Retina (tissue), 1 donor: Measurements from ENCODE around the gene LOC101059915.
"Not testable (repeated sequence)": the region's sequence is repeated elsewhere in the genome, so short reads cannot be mapped to it uniquely, and the experiment has no call there.

ENCODE experiments used
- DNase-seq: peaks from one replicate; pipeline ENCODE4 v3.0.0-alpha.2; 2016

LOC101059915 gene

DNA sequence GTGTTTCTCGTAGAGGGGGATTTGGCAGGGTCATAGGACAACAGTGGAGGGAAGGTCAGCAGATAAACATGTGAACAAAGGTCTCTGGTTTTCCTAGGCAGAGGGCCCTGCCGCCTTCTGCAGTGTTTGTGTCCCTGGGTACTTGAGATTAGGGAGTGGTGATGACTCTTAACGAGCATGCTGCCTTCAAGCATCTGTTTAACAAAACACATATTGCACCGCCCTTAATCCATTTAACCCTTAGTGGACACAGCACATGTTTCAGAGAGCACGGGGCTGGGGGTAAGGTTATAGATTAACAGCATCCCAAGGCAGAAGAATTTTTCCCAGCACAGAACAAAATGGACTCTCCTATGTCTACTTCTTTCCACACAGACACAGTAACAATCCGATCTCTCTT, 22.9 kb upstream of the LOC101059915 start:
- DNase-seq = not testable (repeated sequence)

DNA sequence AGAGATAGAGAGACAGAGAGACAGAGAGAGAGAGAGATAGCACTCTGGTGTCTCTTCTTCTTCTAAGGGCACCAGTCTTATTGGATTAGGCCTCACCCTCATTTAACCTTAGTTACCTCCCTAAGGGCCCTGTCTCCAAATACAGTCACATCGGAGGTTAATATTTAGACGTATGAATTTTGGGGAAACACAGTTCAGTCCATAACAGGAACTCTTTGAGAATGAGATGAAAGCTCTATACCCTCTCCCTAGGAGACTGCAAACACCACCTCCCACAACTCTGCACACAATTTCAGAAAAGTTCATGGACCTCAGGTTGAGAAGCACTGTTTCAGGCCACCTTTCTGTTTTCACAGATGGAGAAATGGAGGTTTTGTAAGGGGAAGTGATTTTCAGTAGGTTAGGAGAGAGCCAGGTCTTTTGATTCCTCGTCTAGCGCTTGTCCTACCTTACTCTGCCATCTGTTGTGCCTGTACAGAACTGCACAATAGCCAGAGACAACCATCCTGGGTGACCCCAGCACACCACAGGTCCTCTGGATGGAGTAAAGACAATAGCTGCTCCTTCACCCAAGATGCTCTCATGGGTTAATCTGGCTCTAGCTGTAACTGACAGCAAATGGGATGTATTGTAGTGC, 16.9 kb upstream of the LOC101059915 start:
- no peak for DNase-seq

DNA sequence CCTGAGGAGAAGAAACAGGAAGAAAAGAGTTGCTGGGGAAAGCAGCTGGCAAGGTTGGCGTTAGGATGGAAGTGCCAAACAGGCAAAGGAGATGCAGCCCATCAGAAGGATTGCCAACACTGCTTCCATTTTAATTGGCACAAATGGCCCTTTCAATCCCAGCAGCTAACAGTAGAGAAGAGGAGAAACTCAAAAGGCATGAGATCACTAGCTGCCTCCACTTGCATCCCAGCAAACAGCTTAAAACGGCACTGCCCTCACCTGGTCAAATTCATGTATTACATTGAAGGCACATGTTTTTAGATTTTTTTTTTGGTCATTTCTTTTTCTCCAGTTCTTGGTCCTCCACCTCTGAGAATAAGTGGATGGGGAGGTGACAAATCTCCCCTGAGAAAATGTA, 14.9 kb upstream of the LOC101059915 start:
- peak; percentile 47 for DNase-seq

DNA sequence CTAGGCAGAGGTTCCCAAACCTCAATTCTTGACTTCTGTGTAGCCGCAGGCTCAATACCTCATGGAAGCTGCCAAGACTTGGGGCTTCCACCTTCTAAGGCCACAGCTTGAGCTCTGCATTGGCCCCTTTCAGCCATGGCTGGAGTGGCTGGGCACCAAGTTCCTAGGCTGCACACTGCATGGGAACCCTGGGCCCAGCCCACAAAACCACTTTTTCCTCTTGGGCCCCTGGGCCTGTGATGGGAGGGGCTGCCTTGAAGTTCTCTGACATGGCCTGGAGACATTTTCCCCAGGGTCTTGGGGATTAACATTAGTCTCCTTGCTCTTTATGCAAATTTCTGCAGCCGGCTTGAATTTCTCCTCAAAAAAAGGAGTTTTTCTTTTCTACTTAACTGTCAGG, 14.0 kb upstream of the LOC101059915 start:
- DNase-seq = no peak

DNA sequence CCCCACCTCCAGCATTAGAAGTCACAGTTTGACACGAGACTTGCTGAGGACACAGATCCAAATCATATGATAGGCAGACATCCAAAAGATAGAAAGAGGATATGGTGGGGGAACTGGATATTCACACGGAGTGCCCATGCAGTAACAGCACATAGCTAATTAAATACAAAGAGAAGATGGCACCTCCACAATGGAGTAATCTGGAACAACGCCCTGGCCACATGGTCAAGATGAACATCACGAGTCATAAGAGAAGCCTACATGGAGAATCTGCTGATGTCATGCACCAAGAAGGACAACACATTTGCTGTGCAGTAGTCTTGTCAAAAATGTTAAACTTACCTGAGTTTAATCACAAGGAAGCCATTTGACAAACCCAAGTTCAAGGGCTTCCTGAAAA, 10.1 kb upstream of the LOC101059915 start:
- no peak for DNase-seq

DNA sequence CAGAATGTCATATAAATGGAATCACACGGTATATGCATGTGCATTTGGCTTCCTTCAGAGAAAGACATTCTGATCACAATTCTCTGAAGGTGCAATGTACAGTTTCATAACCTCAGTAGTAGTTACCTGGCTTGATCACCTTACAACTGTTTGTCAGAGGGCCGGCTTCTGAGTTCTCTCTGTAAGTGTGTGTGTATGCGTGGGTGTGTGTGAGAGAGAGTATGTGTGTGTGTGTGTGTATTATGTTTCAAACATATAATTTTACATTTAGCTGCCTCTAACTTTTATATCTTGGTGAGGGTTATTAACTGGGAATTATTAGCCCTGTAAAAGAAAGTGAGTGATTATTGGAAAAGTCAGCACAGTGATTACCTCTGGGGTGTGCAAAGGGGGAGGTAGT, 8.0 kb upstream of the LOC101059915 start:
- DNase-seq = no peak

DNA sequence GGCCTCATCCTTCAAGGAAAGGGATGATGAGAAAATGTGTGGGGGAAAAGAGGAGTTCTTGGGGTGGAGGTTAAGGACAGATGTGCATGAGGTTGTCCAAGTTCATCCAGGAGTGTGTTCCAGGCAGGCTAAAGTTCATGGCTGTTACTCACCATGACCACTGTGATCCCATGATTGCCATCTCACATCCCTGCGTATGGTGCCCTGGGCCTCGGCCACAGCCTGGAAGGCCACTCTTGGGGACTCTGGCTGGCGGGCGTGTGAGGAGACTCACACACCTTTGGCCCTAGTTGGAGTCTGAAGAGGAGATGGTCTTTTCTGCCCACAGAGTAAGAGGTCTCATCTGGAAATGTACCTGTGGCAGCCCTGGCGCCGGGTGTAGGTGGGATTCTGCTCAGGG, 7.4 kb upstream of the LOC101059915 start:
- no peak for DNase-seq

DNA sequence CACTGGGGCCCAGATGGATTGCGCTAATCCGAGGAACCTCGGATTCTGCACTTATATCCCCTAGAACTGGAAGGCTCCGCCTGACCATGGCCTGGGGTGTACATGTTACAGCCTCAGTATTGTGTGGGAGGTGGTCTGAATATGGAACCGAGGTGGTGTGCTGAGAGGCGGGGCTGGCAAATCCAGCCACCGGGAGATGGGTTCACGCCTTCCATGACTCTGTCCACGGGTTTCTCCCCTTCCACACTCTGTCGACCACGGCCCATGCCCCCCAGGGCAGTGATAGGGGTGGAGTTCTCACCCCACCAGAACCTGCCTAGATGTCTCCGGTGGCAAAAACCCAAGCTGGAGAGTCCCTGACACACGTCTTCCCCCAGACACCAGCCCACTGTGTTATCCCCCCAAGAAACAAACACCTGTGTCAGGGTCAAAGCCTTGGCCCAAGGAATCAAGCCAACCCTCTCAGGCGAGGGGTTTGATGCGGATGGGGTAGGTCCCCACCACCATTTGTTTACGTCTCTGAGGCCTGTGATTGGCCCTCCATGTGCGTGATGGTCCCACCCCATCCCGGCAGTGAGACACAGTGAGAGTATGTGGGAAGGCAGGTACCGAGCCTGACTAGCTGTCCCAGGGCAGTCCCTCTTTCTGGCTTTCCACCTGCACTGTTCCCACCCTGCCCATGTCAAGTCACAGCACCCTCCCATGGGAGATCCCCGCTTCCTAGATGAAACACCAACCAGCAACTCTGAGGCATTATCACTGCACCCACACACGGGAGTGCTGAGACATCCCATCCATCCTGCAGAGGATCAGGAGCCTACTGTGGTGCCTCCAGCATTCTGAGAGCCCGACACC, 6.6 kb upstream of the LOC101059915 start:
- DNase-seq = no peak

DNA sequence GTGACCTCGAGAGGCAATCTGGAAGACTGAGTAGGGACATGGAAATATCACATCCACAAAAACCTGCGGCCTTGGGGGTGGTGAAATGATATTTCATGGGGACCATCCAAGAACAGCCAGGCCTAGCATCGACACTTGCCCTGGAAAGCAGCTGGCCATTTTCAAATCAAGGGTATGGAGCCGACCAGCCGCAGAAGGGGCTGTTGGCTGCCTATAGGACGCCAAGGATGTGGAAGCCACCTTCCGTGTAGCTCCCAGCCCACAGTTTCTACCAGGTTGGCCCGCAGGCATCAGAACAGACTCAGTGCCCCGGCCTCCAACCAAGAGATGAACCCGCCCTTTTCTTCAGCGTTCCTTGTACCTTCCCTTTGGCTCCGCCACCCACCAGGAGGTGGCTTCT, 5.4 kb upstream of the LOC101059915 start:
- no peak for DNase-seq

DNA sequence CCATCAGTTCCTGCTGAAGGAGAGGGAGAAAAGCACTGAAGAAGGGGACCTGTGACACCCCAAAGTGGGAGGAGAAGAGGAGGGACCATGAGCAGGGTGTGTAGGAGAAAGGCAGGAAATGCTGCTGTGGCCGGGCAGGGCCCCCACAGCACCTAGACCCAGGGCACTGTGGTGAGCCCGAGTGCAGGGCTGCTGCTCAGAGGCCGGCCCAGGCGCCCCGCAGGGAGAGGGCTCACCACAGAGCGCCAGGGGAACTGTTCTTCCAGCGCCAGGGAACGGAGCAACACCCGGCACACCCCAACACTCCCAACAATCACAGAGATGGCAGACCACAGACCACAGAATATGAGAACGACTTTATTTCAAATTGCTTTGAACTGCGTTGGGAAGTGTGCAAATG, 4.7 kb upstream of the LOC101059915 start:
- DNase-seq = not testable (repeated sequence)

DNA sequence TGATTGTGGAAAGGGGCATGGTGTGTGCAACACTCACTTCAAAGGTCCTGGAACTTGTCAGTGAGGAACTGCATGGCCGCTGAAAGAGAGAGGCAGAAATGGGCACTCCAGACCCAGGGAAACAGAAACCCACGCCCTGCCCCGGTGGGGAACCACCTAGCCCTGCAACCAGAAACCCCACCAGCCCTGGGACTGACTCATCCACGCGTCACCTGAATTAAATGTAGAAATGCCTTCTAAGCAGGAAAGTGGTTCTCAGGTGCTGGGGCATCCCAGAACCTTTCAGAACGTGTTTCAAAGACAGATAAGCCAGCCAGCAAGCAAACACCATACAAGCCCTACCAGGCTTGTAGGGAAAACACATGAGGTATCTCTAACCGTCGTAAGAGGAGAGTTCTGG, 4.1 kb upstream of the LOC101059915 start:
- not testable (repeated sequence) for DNase-seq

DNA sequence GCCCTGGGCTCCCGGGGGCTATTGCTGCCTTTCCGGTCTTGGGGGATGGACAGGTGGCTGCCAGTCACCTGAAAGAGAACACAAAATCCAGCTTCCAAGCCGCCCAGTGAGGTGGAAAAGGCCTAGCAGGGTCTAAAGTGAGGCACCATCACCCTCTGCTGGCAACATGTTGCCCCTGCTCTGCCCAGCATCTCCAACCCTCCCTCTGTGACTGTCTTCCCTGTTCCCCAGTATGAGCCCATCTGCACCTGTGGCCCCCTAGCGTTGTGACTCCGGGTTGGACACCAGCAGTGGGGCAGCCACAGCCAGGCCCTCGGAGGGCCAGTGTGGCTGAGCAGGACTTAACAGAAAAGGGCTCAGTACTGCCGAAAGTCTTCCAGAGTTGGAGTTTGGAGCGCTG, 3.1 kb upstream of the LOC101059915 start:
- DNase-seq = not testable (repeated sequence)

DNA sequence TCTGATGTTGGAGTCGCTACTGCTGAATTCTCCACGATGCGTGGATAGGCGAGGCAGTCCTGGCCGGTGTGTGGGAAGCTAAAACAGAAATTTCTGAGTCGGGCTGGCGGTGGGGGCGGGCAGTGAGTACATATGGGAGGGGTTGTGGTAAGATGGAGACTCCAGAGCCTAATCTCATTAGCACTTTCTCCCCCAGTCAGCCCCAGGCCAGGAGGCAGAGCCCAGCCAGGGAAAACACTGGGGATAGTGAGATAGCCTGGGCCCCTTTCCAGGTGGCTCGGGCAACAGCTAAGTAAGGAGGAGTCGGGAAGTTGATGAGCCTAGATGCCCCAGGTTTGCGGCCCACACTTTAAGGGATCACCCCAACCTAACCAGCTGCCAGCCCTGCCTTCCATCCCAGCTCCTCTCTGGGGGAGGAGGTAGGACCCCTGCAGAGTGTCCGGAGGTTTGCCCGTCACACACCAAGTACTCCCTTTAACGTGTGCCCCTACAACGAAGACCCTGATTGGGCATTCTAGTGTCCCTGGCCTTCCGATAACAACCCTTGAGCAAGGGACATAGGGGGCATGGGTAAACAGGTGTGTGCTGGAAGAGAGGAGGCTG, 2.4 kb upstream of the LOC101059915 start:
- no peak for DNase-seq

DNA sequence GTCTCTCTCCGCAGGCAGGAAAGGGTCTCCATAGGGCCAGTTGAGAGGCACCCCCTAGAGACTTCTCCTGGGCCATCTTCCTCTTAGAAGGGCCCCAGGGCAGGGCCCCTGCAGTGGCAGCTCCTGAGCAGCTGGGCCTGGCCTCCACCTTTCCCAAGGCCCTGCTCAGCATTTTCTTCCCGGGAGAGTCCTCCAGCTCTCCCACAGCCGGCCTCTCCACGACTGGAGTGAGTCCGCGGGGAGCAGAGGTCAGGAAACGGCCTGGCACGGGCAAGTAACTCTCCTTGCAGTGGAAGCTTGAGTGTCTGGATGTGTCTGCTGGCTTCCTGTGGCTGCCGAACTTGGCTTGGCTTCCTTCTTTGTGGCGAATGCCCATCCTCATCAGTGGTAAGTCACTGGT, 1.6 kb upstream of the LOC101059915 start:
- DNase-seq = no peak

DNA sequence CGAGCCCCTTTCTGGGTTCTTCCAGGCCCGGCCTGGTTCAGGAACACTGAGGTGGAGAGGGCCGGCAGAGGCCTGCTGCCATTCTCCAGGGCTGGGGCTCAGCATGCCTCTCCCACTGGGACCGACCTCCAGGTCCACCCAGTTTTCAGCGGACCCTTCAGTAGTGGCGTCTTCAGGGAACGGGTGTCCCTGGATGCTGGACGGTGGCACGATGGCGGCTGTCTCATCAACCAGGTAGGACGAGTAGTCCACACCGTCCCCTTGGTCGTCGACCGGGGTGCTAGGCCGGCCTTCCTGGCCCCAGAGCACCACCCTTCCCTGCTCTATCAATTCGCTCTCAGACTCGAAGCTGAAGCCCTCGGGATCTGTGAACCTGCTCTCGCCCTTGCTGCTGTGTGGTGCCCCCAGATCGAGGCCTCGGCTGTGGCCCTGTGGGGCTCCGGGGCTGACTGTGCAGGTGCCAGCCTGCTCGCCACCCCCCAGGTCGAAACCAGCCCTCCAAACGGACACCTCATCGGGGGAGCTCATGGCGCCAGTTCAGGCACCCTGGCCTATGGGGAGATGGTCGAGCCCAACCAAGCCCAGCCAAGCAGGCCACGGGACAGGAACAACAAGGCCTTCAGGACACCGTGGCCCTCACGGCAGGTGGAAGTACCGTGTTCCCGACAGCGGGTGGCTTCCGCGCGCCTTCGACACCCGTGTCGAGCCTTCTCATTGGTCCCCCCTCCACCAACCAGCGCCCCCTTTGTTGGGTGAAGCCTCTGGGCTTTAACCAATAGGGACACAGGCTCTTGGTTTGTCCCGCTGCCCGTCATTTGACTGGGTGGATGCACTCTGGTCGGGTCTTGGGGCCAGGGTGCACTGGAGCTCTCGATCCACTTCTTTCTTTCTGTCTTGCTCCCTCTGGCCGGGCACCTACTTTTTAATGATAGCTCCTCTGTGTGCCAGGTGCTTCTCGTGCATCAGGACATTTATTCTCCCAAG, 814 bp upstream of the LOC101059915 start:
- DNase-seq = no peak

DNA sequence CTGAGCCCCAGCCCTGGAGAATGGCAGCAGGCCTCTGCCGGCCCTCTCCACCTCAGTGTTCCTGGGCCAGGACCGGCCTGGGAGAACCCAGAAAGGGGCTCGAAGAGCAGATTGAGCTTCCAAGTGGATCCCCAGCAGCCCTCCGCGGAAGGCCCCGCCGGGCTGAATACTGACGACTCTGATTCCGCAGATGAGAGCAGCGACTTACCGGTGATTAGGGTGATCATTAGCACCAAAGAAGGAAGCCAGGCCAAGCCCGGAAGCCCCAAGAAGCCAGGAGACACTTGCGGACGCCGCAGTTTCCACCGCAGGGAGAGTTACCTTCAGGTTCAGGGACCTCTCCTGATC, 876 bp downstream of the LOC101059915 start:
- no peak for DNase-seq

DNA sequence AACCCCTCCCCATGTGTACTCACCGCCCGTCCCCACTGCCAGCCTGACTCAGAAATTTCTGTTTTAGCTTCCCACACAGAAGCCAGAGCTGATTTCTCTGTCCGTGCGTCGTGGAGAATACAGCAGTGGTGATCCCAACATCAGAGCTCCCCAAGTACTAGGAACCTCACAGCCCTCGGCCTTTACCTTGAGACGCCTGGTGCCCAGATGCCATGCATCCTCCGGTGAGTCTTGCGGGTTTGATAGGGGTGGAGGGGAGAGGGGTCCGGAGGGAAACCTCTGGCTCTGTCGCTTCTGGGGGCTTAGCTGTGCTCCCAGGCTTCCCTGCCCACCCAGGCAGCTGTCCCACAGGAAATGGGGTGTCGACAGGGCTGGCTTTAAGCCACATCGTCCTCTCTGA, 2.1 kb downstream of the LOC101059915 start:
- no peak for DNase-seq

DNA sequence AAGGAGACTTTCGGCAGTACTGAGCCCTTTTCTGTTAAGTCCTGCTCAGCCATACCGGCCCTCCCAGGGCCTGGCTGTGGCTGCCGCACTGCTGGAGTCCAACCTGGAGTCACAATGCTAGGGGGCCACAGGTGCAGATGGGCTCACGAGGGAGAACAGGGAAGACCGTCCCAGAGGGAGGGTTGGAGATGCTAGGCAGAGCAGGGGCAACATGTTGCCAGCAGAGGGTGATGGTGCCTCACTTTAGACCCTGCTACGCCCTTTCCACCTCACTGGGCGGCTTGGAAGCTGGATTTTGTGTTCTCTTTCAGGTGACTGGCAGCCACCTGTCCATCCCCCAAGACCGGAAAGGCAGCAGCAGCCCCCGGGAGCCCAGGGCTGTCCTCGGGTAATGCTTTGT, 2.6 kb downstream of the LOC101059915 start:
- DNase-seq = peak; percentile 18

DNA sequence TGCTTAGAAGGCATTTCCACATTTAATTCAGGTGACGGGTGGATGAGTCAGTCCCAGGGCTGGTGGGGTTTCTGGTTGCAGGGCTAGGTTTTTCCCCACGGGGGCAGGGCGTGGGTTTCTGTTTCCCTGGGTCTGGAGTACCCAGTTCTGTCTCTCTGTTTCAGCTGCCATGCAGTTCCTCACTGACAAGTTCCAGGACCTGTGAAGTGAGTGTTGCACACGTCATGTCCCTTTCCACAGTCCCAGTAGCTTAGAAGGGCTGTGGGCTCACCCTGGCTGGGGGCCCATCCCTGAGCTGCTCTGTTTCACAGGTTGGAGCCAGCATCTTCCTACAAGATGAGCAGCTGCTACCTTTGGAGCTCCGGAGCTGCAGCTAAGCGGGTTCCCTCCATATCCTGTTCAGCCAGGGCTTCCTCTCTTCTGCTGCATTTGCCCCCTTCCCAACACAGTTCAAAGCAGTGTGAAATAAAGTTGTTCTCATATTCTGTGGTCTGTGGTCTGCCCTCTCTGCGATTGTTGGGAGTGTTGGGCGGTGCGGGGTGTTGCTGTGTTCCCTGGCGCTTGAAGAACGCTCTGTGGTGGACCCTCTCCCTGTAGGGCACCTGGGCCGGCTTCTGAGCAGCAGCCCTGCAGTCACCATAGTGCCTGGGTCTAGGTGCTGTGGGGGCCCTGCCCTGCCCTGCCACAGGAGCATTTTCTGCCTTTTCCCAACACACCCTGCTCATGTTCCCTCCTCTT, 3.9 kb downstream of the LOC101059915 start:
- DNase-seq = no peak

DNA sequence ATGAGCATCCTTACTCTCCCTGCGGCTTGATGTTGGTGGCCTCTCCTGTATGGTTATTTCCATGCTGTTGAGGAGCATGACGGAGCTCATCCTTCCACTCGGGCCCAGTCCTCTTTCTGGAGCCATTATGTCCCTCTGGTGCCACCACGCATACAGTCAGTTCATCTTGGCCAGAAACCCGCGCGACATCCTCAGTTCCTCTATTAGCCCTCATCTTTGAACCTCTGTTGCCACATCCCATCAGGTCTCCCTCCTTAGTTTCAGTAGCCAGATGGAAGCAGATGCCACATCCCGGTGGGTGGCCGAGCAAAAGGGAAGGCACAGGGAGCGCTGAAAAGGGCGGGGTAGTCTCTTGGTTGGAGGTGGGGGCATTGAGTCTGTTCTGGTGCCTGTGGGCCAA, 4.6 kb downstream of the LOC101059915 start:
- DNase-seq = no peak

DNA sequence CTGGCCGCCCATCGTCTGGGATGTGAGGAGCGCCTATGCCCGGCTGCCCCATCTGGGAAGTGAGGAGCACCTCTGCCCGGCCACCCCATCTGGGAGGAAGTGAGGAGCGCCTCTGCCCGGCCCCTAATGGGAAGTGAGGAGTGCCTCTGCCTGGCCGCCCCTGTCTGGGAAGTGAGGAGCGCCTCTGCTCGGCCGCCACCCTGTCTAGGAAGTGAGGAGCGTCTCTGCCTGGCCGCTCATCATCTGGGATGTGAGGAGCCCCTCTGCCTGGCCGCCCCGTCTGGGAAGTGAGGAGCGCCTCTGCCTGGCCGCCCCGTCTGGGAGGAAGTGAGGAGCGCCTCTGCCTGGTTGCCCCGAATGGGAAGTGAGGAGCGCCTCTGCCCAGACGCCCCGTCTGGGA, 8.3 kb downstream of the LOC101059915 start:
- not testable (repeated sequence) for DNase-seq
